ENCODE results near the gene PITRM1. TPM values are rescaled to one million over a fixed set of nuclear protein-coding genes. Genes with fewer than 3 reads are reported as not detected.

The PITRM1 gene
- total RNA-seq, 4 donors from 2014 or later = 73.1 to 109 (median 81.8) TPM

DNA sequence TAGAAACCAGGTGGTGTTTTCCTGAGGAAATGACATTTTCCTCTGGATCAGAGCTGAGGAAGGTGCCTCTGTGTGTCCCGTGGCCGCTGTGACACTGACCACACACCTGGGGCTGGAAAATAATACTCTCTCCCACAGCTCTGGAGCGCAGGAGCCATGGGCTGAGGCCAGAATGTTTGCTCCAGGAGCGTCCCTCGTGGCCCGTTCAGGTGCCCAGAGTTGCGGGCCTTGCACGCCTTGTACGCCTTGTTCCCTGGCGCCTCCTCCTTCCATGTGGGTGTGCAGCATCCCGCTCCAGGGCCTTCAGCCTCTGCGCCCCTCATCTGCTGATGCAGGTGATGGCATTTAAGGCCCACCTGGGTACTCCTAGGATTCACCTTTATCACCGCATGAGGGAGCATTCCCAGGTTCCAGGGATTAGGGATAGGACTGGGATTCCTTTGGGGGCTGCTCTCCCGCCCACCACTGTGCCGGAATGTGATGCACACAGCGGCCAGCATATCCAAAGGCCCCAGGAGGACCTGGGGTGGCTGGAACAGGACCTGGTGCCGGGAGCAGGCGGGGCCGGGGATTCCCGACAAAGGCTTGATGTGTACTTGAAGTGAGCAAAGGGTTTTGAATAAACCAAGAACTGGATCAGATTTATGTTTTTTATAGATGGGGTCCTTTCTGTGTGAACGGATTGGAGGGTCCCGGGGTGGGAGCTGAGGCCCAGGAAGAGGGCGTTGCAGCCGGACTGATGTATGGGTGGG is 44.0 kb downstream of the PITRM1 start:
- TF ChIP-seq, protein P1, sequence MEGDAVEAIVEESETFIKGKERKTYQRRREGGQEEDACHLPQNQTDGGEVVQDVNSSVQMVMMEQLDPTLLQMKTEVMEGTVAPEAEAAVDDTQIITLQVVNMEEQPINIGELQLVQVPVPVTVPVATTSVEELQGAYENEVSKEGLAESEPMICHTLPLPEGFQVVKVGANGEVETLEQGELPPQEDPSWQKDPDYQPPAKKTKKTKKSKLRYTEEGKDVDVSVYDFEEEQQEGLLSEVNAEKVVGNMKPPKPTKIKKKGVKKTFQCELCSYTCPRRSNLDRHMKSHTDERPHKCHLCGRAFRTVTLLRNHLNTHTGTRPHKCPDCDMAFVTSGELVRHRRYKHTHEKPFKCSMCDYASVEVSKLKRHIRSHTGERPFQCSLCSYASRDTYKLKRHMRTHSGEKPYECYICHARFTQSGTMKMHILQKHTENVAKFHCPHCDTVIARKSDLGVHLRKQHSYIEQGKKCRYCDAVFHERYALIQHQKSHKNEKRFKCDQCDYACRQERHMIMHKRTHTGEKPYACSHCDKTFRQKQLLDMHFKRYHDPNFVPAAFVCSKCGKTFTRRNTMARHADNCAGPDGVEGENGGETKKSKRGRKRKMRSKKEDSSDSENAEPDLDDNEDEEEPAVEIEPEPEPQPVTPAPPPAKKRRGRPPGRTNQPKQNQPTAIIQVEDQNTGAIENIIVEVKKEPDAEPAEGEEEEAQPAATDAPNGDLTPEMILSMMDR (IDR thresholded peaks at IDR 0.05; ENCODE audit: low read depth) = no peak

DNA sequence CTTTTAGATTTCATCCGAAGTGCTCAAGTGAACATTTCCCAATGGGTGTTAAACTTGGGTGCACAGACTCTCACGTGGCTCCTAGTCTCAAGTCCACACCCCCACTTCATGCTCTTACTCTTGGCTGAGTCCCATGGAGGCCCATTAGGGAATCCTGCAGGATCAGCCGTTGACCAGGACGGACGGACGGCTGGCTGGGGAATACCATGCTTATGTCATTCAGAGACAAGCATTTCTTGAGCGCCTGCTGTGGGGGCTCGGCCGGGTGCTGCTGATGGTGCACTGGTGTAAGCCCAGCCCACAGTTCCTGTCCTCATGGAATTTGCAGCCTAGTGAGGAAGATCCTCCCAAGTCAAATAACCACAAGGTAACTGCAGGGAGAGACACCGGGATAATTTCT is 44.7 kb downstream of the PITRM1 start:
- TF ChIP-seq, protein P1 (IDR thresholded peaks at IDR 0.05; ENCODE audit: low read depth) = no peak

DNA sequence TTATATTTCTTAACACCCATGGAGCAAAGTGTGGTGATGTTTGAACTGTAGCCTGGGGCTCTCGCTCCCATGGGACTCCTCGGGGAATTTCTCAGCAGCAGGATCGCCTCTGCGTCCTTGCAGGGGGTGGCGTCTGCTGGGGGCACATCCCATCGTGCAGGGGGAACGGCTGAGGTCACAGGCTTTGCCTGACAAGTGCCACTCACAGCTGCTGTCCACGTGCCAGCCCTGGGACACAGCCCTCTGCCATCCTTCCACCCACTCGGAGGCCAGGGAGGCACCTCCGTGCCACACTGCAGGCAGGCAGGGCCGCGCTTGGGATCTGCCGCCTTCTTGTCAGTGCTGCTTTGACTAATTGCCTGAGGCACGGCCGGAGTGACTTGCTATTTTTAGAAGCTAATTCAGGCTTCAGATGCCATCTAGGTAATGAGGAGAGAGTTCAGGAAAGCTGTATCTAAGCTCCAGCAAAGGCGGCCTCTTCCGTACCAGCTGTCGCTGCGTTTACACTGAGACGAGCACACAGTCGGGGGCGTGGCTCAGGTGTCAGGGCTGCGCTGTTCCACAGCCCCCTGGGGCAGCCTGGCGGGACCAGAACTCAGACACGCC is 45.7 kb downstream of the PITRM1 start:
- TF ChIP-seq, protein P1 (IDR thresholded peaks at IDR 0.05; ENCODE audit: low read depth) = no peak

DNA sequence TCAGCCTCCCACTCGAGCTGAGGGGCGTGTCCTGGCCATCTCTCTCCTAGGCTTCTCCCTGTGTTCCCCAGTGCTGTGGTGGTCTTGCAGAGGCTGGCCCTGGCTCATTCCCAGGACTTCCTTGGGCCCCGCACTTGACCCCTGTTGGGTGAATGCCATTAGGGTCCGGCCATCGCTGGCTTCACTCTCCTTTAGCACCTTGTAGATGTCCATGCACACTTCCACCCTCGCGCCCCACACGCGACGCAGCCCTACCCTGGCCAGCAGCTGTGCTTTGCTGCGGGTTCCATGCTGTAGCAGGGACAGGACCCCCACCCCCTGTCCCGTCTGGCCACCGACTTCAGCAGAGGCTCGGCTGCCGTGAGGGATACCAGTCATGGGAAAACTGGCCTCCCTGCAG is 46.3 kb downstream of the PITRM1 start:
- TF ChIP-seq, protein P1 (IDR thresholded peaks at IDR 0.05; ENCODE audit: low read depth) = no peak

DNA sequence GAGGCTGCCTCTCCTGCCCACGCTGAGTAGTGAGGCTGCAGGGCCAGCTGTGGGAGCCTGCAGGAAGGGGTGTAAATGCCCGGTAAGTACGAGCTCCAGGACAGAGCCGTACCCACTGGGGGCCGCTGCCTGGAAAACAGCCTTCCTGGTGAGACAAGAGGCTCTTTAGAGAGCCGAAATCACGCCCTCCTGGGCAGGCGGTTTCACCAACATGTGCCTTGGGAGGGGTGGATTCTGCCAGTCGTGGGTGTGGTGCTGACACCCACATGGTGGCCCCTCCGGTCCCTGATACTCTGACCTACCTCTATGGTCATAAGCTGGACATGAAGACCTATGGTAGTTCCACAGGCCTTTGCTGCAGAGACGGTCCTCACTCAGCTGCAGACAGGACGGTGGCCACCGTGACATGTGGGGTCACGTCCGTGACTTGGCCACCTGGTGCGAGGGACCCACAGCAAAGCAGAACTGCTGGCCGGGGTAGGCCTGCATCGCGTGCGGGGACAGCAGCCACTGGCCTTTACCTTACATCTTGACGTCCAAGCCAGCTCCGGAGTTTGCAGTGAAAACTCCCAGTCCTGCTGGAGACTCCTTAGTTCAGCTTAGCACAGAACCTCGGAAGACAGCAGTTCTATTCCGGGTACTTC is 46.9 kb downstream of the PITRM1 start:
- TF ChIP-seq, protein P1 (IDR thresholded peaks at IDR 0.05; ENCODE audit: low read depth) = no peak

DNA sequence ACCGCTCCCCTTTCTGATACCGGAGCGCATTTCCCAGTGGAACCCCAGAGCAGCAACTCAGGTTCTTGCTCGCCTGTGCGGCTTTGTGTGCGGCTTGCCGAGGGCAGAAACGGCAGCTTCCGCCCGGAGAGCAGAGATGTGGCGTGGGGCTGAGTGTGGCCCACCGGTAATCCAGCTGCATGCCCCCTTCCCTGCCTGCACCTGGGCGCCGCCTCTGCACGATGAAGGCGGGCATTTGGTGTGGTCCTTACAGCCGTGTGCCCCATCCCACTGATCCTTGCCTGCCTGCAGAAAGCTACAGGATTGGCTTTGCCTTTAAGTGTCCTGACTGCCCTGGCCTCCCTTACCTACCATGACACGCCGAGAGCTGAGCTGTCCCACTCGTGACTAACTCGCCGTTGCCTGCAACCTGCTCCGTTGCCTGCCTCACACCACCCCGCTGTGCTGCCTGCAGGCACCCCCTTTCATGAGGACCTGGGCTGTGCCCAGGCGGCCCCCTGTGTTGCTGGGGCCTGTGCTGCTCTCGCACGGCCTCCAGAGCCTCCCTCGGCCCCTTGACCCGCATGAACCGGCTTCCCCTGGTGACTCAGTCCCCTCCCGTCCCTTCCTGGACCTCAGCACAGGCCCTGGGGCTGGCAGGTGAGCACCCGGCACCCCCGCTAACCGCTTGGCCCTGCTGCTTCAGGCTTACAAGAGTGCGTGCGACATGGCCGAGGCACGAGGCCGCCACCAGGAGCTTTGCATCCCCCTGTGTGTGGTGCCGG is 48.0 kb downstream of the PITRM1 start:
- TF ChIP-seq, protein P1 (IDR thresholded peaks at IDR 0.05; ENCODE audit: low read depth) = no peak
